ENCODE data around the gene DIO1. TPM values are rescaled to one million over a fixed set of nuclear protein-coding genes. Genes with fewer than 3 reads are reported as not detected.

The DIO1 gene
- total and polyA plus RNA-seq, 2 donors (not counting 1 experiment from before 2014, with no cell fraction given), result not detected

GRCh38 chr1:53957194-53957818 lies 63.3 kb downstream of the DIO1 start:
- WGBS (ENCODE audit: insufficient coverage), result 100% methylated on average over 1 of the region's 3 CpGs
- H2AFZ ChIP-seq (ENCODE audit: insufficient read depth, low read depth, low read length, poor library complexity, severe bottlenecking), result no peak overlapping the region

More at GRCh38 chr1:53957194-53957818, 63.3 kb downstream of the DIO1 start:
- Histone ChIP-seq H3K4me1 (ENCODE audit: control insufficient read depth in 2 of 2, insufficient read depth in 2 of 2, low read length in 2 of 2) (no peaks in the 10 kb centered on the region), H3K4me3 (ENCODE audit: control extremely low read depth in 1 of 5, extremely low read depth in 1 of 5, insufficient read depth in 1 of 5, low read depth in 2 of 5, low read length in 4 of 5) (no peak overlapping the region), H4K20me1 (ENCODE audit: control insufficient read depth, insufficient read depth, low read length, poor library complexity, severe bottlenecking) (no peaks in the 10 kb centered on the region), H3K4me2 (replicated peaks; ENCODE audit: low read depth, low read length, poor library complexity, severe bottlenecking) (no peak overlapping the region), H3K27me3 (replicated peaks in 1 of 4; ENCODE audit: control extremely low read depth in 1 of 4, control insufficient read depth in 3 of 4, insufficient read depth in 4 of 4, low read length in 3 of 4) (no peaks in the 10 kb centered on the region), H3K79me2 (ENCODE audit: control insufficient read depth, insufficient read depth, low read length) (no peaks in the 10 kb centered on the region), H3K36me3 (replicated peaks in 1 of 2; ENCODE audit: control extremely low read depth in 1 of 2, control insufficient read depth in 1 of 2, extremely low read depth in 1 of 2, insufficient read depth in 2 of 2, low read length in 1 of 2) (peaks cover 9 to 16% of the 10 kb centered on the region in 2 experiments), H3K9ac (ENCODE audit: low read length) (no peak overlapping the region), H3K27ac (ENCODE audit: low read length in 2 of 2) (no peak overlapping the region), H3K9me3 (ENCODE audit: control extremely low read depth in 1 of 3, control insufficient read depth in 2 of 3, insufficient read depth in 1 of 3, low read length in 2 of 3) (no peaks in the 10 kb centered on the region)
- no peak overlapping the region for H3K4me3 Mint-ChIP-seq
- no peaks in the 10 kb centered on the region for H3K4me1 Mint-ChIP-seq
- no peak for TF ChIP-seq EZH2 (IDR thresholded peaks at IDR 0.05; ENCODE audit: borderline replicate concordance, insufficient read depth, low read depth, low read length, poor library complexity, severe bottlenecking)
- no peak for TF ChIP-seq CTCF (IDR thresholded peaks at IDR 0.05)
- H3K9me3 Mint-ChIP-seq (ENCODE audit: insufficient read depth), result no peaks in the 10 kb centered on the region
- H3K27me3 Mint-ChIP-seq, result no peaks in the 10 kb centered on the region
- no peak overlapping the region for H3K27ac Mint-ChIP-seq
- POLR2A ChIA-PET, result no interaction called here
- DNase-seq, result no peak
- CTCF ChIA-PET, result interaction anchor here (0.9 to 3.7 kb wide), 5 partner anchors 17 to 96 kb away, joined by 3 to 176 read pairs (median 3); no protein-coding TSS in a partner anchor
- ATAC-seq (ENCODE audit: low read depth), result no peak
- intact Hi-C loops (cut with micrococcal nuclease), result loop anchor here (5.0 kb wide), 1 partner anchor 855 kb away; no protein-coding TSS in a partner anchor
